ENCODE results near the gene JAK1. TPM values are rescaled to one million over a fixed set of nuclear protein-coding genes. Genes with fewer than 3 reads are reported as not detected.

Gene JAK1
- total and polyA plus RNA-seq, 2 of the 8 experiments (the other 6 are each of a cell fraction or from before 2014, with no cell fraction given) = 7.8 to 24.5 TPM

DNA sequence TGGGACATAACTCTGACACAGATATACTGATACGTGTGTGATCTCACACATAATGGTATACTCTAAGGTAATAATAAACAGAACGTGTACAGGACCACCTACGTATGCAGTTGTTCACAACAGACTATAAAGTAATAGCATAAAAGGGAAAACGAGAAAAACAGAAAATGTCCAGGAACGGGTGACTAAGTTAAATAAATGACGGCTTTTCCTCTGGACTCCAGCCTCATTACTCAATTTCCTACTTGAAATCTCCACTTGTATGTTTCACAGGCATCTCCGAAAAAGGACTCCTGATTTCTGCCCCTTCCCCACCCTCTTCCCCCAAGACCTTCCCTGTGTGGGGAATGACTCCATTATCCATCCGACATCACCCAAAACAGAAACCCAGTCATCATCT lies 95.1 kb downstream of the JAK1 start (continued):
- no peak for TF ChIP-seq SAP30 (IDR thresholded peaks at IDR 0.05; ENCODE audit: insufficient read depth, insufficient replicate concordance, low read length)
- no peak for TF ChIP-seq TEAD4 (IDR thresholded peaks at IDR 0.05; ENCODE audit: low read depth, low read length)
- no peak for TF ChIP-seq SP1 (IDR thresholded peaks at IDR 0.05; ENCODE audit: low read depth, low read length)

Data from H1 (cell line).